Astrocyte (in vitro differentiated cells and primary cell): Measurements from ENCODE around the gene MAP6. TPM values are rescaled to one million over a fixed set of nuclear protein-coding genes. Genes with fewer than 3 reads are reported as not detected.

Source experiments
- DNase-seq: peaks from one replicate; pipeline ENCODE4 v3.0.0-alpha.2; 2010; ENCODE audit warnings: low read depth
- FAIRE-seq: peaks from 2 replicates; lab custom pipeline; 2011; peaks lifted over from hg19 to GRCh38; lab: Jason Lieb, UNC
- H2AFZ ChIP-seq: 2 replicates; pipeline ENCODE4 v1.6.0; 2012; ENCODE audit warnings: low read depth, low read length, inconsistent platforms
- H3K27ac ChIP-seq: 2 replicates; pipeline ENCODE4 v1.5.1; 2011; ENCODE audit warnings: low read depth, low read length, inconsistent platforms
- H3K27me3 ChIP-seq: 2 replicates; pipeline ENCODE4 v1.6.0; 2011; ENCODE audit warnings: low read length, inconsistent platforms; ENCODE audit not compliant: insufficient read depth
- H3K36me3 ChIP-seq: 2 replicates; pipeline ENCODE4 v1.5.1; 2011; ENCODE audit warnings: low read length, inconsistent platforms; ENCODE audit not compliant: insufficient read depth
- H3K4me1 ChIP-seq: 2 replicates; pipeline ENCODE4 v1.5.1; 2011; ENCODE audit warnings: low read length, inconsistent platforms; ENCODE audit not compliant: insufficient read depth
- H3K4me2 ChIP-seq: 2 replicates; pipeline ENCODE4 v1.6.0; 2012; ENCODE audit warnings: low read length, inconsistent platforms
- H3K4me3 ChIP-seq: 2 replicates; pipeline ENCODE4 v1.5.1; 2011; ENCODE audit warnings: low read depth, mild to moderate bottlenecking, low read length, inconsistent platforms; ENCODE audit not compliant: insufficient read depth
- H3K79me2 ChIP-seq: 2 replicates; pipeline ENCODE4 v1.6.0; 2012; ENCODE audit warnings: mild to moderate bottlenecking, low read length, inconsistent platforms; ENCODE audit not compliant: insufficient read depth
- H3K9ac ChIP-seq: 2 replicates; pipeline ENCODE4 v1.6.0; 2012; ENCODE audit warnings: mild to moderate bottlenecking, low read length, inconsistent platforms
- H3K9me3 ChIP-seq: 2 replicates; pipeline ENCODE4 v1.5.1; 2012; ENCODE audit warnings: low read depth, mild to moderate bottlenecking, low read length, inconsistent platforms; ENCODE audit not compliant: insufficient read depth
- H4K20me1 ChIP-seq: 2 replicates; pipeline ENCODE4 v1.6.0; 2012; ENCODE audit warnings: low read length, inconsistent platforms; ENCODE audit not compliant: insufficient read depth
- H3K27ac Mint-ChIP-seq: one replicate; pipeline ENCODE4 v1.8.0; 2021; ENCODE audit warnings: mild to moderate bottlenecking, mixed read lengths; ENCODE audit not compliant: unreplicated experiment
- H3K27me3 Mint-ChIP-seq: one replicate; pipeline ENCODE4 v1.8.0; 2021; ENCODE audit warnings: low read depth, mixed read lengths; ENCODE audit not compliant: unreplicated experiment
- H3K36me3 Mint-ChIP-seq: one replicate; pipeline ENCODE4 v1.8.0; 2021; ENCODE audit warnings: low read depth, mixed read lengths; ENCODE audit not compliant: unreplicated experiment
- H3K4me1 Mint-ChIP-seq: one replicate; pipeline ENCODE4 v1.8.0; 2021; ENCODE audit warnings: low read depth, mixed read lengths; ENCODE audit not compliant: unreplicated experiment
- H3K4me3 Mint-ChIP-seq: one replicate; pipeline ENCODE4 v1.8.0; 2021; ENCODE audit warnings: mild to moderate bottlenecking, moderate library complexity, mixed read lengths; ENCODE audit not compliant: unreplicated experiment
- H3K9me3 Mint-ChIP-seq: one replicate; pipeline ENCODE4 v1.8.0; 2021; ENCODE audit warnings: mild to moderate bottlenecking, mixed read lengths; ENCODE audit not compliant: unreplicated experiment
- EZH2 ChIP-seq: IDR thresholded peaks from 2 replicates; pipeline ENCODE4 v1.6.1; 2012; ENCODE audit warnings: mild to moderate bottlenecking, low read length, inconsistent platforms; ENCODE audit not compliant: insufficient read depth
- total RNA-seq: library from RNA; stranded (reverse); gene quantifications from 2 replicates; pipeline ENCODE4 v1.2.1, GENCODE V29; 2021
- TF ChIP-seq, protein P1 (sequence below): IDR thresholded peaks from 2 replicates; pipeline ENCODE4 v1.5.1; 2011; ENCODE audit warnings: low read depth, mild to moderate bottlenecking, inconsistent platforms, low read length, moderate library complexity; ENCODE audit not compliant: insufficient read depth

MAP6 gene
- total RNA-seq, 1 donor from 2014 or later: 3.9 TPM

DNA sequence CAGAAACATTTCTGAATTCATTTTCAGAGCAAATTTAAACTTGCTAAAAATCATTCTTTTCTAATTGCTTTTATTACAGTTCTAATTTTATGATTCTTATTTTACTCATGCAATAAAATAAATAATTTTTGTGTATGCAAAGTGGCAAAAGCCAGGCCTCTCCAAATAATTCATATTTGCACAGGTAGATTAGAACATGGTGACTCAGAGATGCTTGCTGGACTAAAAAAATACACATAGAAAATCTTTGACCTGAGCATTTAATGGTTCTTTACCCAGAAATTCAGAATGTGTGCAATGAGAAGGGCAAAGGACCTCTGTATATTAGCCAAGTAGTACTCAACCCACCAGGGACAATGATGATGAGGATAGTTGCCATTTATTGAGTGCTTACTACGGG is 15.3 kb downstream of the MAP6 start:
- H3K4me3 ChIP-seq: no peak overlapping the region
- no peak overlapping the region for H3K9ac ChIP-seq
- no peak overlapping the region for H2AFZ ChIP-seq
- H3K9me3 ChIP-seq: no peaks in the 10 kb centered on the region
- peaks cover 6% of the 10 kb centered on the region for H3K27me3 Mint-ChIP-seq
- H3K4me1 Mint-ChIP-seq: peaks cover 29% of the 10 kb centered on the region
- no peaks in the 10 kb centered on the region for H4K20me1 ChIP-seq
- H3K4me1 ChIP-seq: peaks cover 24% of the 10 kb centered on the region
- FAIRE-seq (no peak), DNase-seq (no peak)
- H3K27ac ChIP-seq: no peak overlapping the region
- no peaks in the 10 kb centered on the region for H3K79me2 ChIP-seq
- H3K4me2 ChIP-seq: no peak overlapping the region
- H3K36me3 ChIP-seq: no peaks in the 10 kb centered on the region
- H3K9me3 Mint-ChIP-seq: no peaks in the 10 kb centered on the region
- peak overlapping the region; percentile 3 for H3K27ac Mint-ChIP-seq
- TF ChIP-seq EZH2: no peak
- TF ChIP-seq, protein P1, sequence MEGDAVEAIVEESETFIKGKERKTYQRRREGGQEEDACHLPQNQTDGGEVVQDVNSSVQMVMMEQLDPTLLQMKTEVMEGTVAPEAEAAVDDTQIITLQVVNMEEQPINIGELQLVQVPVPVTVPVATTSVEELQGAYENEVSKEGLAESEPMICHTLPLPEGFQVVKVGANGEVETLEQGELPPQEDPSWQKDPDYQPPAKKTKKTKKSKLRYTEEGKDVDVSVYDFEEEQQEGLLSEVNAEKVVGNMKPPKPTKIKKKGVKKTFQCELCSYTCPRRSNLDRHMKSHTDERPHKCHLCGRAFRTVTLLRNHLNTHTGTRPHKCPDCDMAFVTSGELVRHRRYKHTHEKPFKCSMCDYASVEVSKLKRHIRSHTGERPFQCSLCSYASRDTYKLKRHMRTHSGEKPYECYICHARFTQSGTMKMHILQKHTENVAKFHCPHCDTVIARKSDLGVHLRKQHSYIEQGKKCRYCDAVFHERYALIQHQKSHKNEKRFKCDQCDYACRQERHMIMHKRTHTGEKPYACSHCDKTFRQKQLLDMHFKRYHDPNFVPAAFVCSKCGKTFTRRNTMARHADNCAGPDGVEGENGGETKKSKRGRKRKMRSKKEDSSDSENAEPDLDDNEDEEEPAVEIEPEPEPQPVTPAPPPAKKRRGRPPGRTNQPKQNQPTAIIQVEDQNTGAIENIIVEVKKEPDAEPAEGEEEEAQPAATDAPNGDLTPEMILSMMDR: no peak
- H3K4me3 Mint-ChIP-seq: no peak overlapping the region
- no peaks in the 10 kb centered on the region for H3K36me3 Mint-ChIP-seq
- no peaks in the 10 kb centered on the region for H3K27me3 ChIP-seq

DNA sequence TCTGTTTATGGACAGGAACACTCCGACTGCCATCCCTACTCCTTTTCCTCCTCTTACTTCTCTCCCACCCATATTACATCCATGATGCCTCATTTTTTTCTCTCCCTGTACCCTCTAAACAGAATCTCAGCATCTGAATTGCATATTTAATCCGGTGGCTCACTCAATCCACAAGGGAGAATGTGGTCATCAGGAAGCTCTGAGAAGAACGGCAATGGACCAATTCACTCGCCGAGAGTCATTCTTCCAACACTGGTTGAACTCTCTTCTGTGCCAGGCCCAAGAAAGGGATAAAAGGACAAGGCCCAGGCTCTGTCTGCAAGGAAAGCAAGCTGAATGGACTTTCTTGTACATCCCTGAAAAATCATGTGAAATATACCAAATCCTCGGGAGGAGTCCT is 15.9 kb downstream of the MAP6 start:
- no peak overlapping the region for H2AFZ ChIP-seq
- Mint-ChIP-seq H3K4me3 (no peak overlapping the region), H3K9me3 (no peaks in the 10 kb centered on the region), H3K36me3 (no peaks in the 10 kb centered on the region), H3K4me1 (peaks cover 29% of the 10 kb centered on the region), H3K27ac (peak overlapping the region; percentile 6), H3K27me3 (peaks cover 2% of the 10 kb centered on the region)
- no peak overlapping the region for H3K4me2 ChIP-seq
- no peaks in the 10 kb centered on the region for H3K79me2 ChIP-seq
- H4K20me1 ChIP-seq: no peaks in the 10 kb centered on the region
- no peaks in the 10 kb centered on the region for H3K27me3 ChIP-seq
- peaks cover 24% of the 10 kb centered on the region for H3K4me1 ChIP-seq
- no peaks in the 10 kb centered on the region for H3K9me3 ChIP-seq
- H3K27ac ChIP-seq: no peak overlapping the region
- TF ChIP-seq EZH2: no peak
- TF ChIP-seq, protein P1: no peak
- H3K9ac ChIP-seq: no peak overlapping the region
- no peak for DNase-seq
- FAIRE-seq: no peak
- H3K36me3 ChIP-seq: no peaks in the 10 kb centered on the region
- H3K4me3 ChIP-seq: no peak overlapping the region

DNA sequence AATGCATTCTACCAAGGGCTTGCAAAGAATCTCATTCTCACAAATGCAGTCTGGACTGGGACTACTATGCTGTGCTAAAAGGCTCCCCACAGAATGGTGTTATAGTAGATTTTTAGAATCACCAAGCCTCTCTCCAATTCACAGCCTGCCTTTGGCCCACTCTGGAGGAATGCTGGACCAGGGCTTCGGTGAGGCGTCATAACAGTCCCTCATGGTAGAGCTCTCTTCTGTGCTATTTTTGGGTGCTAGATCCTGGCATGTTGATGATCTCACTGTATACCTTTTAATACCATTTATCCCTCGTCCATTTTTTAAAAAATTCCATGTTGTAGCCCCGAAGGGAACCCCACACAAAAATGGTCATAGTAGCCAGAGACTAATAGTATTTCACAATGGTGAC is 17.6 kb downstream of the MAP6 start:
- H2AFZ ChIP-seq: no peak overlapping the region
- H4K20me1 ChIP-seq: no peaks in the 10 kb centered on the region
- H3K27me3 Mint-ChIP-seq: peaks cover 2% of the 10 kb centered on the region
- H3K79me2 ChIP-seq: no peaks in the 10 kb centered on the region
- no peak overlapping the region for H3K4me3 Mint-ChIP-seq
- H3K9me3 Mint-ChIP-seq: no peaks in the 10 kb centered on the region
- H3K4me1 ChIP-seq: peaks cover 23% of the 10 kb centered on the region
- H3K36me3 ChIP-seq: no peaks in the 10 kb centered on the region
- no peaks in the 10 kb centered on the region for H3K27me3 ChIP-seq
- H3K4me2 ChIP-seq: no peak overlapping the region
- H3K27ac ChIP-seq: no peak overlapping the region
- TF ChIP-seq EZH2: no peak
- TF ChIP-seq, protein P1: no peak
- DNase-seq: no peak
- H3K4me3 ChIP-seq: no peak overlapping the region
- no peak overlapping the region for H3K27ac Mint-ChIP-seq
- peaks cover 23% of the 10 kb centered on the region for H3K4me1 Mint-ChIP-seq
- no peaks in the 10 kb centered on the region for H3K36me3 Mint-ChIP-seq
- no peak overlapping the region for H3K9ac ChIP-seq
- FAIRE-seq: no peak
- no peaks in the 10 kb centered on the region for H3K9me3 ChIP-seq
